Endodermal cell (in vitro differentiated cells): ENCODE results near the gene SOX11. TPM values are rescaled to one million over a fixed set of nuclear protein-coding genes. Genes with fewer than 3 reads are reported as not detected.
A peak's percentile ranks its signal among the peaks of the same experiment; 100 is the strongest.

Source experiments
- DNase-seq: peaks from one replicate; pipeline ENCODE4 v3.0.0-alpha.2; 2017
- H3K27ac ChIP-seq: 2 replicates; pipeline ENCODE4 v1.5.1; 2013; ENCODE audit warnings: mild to moderate bottlenecking, low read depth, low read length, moderate library complexity
- H3K27me3 ChIP-seq: 2 replicates; pipeline ENCODE4 v1.6.1; 2013; ENCODE audit warnings: mild to moderate bottlenecking, low read length, moderate library complexity; ENCODE audit not compliant: insufficient read depth, control insufficient read depth, poor library complexity, severe bottlenecking
- H3K36me3 ChIP-seq: 2 replicates; pipeline ENCODE4 v1.7.0; 2013; ENCODE audit warnings: mild to moderate bottlenecking, low read length, moderate library complexity; ENCODE audit not compliant: control insufficient read depth, insufficient read depth
- H3K4me1 ChIP-seq: one replicate; pipeline ENCODE4 v1.7.0; 2013; ENCODE audit warnings: low read length; ENCODE audit not compliant: control insufficient read depth, insufficient read depth
- H3K4me3 ChIP-seq: 2 replicates; pipeline ENCODE4 v1.5.1; 2013; ENCODE audit warnings: mild to moderate bottlenecking, low read length, moderate library complexity
- H3K9ac ChIP-seq: 2 replicates; pipeline ENCODE4 v1.6.1; 2013; ENCODE audit warnings: mild to moderate bottlenecking, low read length, moderate library complexity; ENCODE audit not compliant: poor library complexity, severe bottlenecking; ENCODE audit errors: extremely low read depth
- H3K9me3 ChIP-seq: 2 replicates; pipeline ENCODE4 v1.6.1; 2013; ENCODE audit warnings: mild to moderate bottlenecking, low read length, moderate library complexity; ENCODE audit not compliant: control insufficient read depth
- H3K27ac Mint-ChIP-seq: 2 replicates; pipeline ENCODE4 v1.8.0; 2020; ENCODE audit warnings: mixed read lengths
- H3K27me3 Mint-ChIP-seq: 2 replicates; pipeline ENCODE4 v1.8.0; 2021; ENCODE audit warnings: mild to moderate bottlenecking, mixed read lengths; ENCODE audit not compliant: insufficient read depth
- H3K36me3 Mint-ChIP-seq: 2 replicates; pipeline ENCODE4 v1.8.0; 2020; ENCODE audit warnings: low read depth, mixed read lengths
- H3K4me1 Mint-ChIP-seq: 2 replicates; pipeline ENCODE4 v1.8.0; 2020; ENCODE audit warnings: mixed read lengths
- H3K4me3 Mint-ChIP-seq: 2 replicates; pipeline ENCODE4 v1.8.0; 2020; ENCODE audit warnings: mild to moderate bottlenecking, moderate library complexity, mixed read lengths
- H3K9me3 Mint-ChIP-seq: 2 replicates; pipeline ENCODE4 v1.8.0; 2020; ENCODE audit warnings: mild to moderate bottlenecking, mixed read lengths
- CTCF ChIP-seq: fragments of 200-600 bp; sonication (generic); conservative IDR thresholded peaks from 2 replicates; pipeline ENCODE4 v1.5.0; 2021; ENCODE audit warnings: antibody characterized with exemption, mild to moderate bottlenecking
- WGBS, 2 experiments: methylation state at CpG; one replicate each; pipeline versions ENCODE4 v1.1.5 to v1.1.7; 2013; ENCODE audit warnings: missing lambda C conversion rate in 2 of 2, mixed read lengths in 1 of 2; ENCODE audit not compliant: insufficient coverage in 1 of 2, insufficient read length in 1 of 2; 5-methylcytosine and 5-hydroxymethylcytosine counted together
- total RNA-seq, 2 donors: library from RNA; stranded (reverse); fragmentation: NEBNext Ultra II Directional in 1 of 2; extraction: Animal tissue kit (Norgen Biotek cat#: 25700) in 1 of 2; gene quantifications; 2 replicates in 1 of 2; 3 replicates in 1 of 2; pipeline ENCODE4 v1.2.1, GENCODE V29; 2021

Gene SOX11
- total RNA-seq, 2 donors from 2014 or later: 35.9 to 48.9 TPM

GRCh38 chr2:5730386-5730785, 38.2 kb downstream of the SOX11 start:
- no peak for DNase-seq

GRCh38 chr2:5734859-5735520, 42.8 kb downstream of the SOX11 start:
- Mint-ChIP-seq H3K9me3 (no peaks in the 10 kb centered on the region), H3K4me1 (peaks cover 32% of the 10 kb centered on the region), H3K36me3 (no peaks in the 10 kb centered on the region), H3K27ac (no peak overlapping the region), H3K4me3 (no peak overlapping the region), H3K27me3 (peaks cover 7% of the 10 kb centered on the region)
- H3K27ac ChIP-seq: no peak overlapping the region
- whole genome bisulfite sequencing, 2 experiments: 92% methylated on average over 13 to 15 of the region's 15 CpGs
- H3K9me3 ChIP-seq: no peaks in the 10 kb centered on the region
- no peak for DNase-seq
- TF ChIP-seq CTCF: no peak
- no peak overlapping the region for H3K4me3 ChIP-seq
- H3K9ac ChIP-seq: no peak overlapping the region
- peaks cover 18% of the 10 kb centered on the region for H3K4me1 ChIP-seq
- no peaks in the 10 kb centered on the region for H3K36me3 ChIP-seq
- H3K27me3 ChIP-seq: no peaks in the 10 kb centered on the region

More at GRCh38 chr2:5730386-5730785, 38.2 kb downstream of the SOX11 start:
- H3K4me3 Mint-ChIP-seq: no peak overlapping the region
- Histone ChIP-seq H3K4me1 (peaks cover 20% of the 10 kb centered on the region), H3K9me3 (no peaks in the 10 kb centered on the region), H3K4me3 (no peak overlapping the region), H3K36me3 (no peaks in the 10 kb centered on the region), H3K9ac (no peak overlapping the region), H3K27me3 (peaks cover 8% of the 10 kb centered on the region), H3K27ac (no peak overlapping the region)
- whole genome bisulfite sequencing, 2 experiments: 73 to 90% methylated on average over 2 of the region's 2 CpGs
- TF ChIP-seq CTCF: no peak
- no peak overlapping the region for H3K27ac Mint-ChIP-seq
- no peaks in the 10 kb centered on the region for H3K36me3 Mint-ChIP-seq
- peaks cover 36% of the 10 kb centered on the region for H3K4me1 Mint-ChIP-seq
- H3K27me3 Mint-ChIP-seq: peaks cover 20% of the 10 kb centered on the region
- H3K9me3 Mint-ChIP-seq: no peaks in the 10 kb centered on the region

GRCh38 chr2:5735521-5735861, 43.3 kb downstream of the SOX11 start:
- H3K27me3 ChIP-seq: no peaks in the 10 kb centered on the region
- peak; percentile 35 for TF ChIP-seq CTCF
- Mint-ChIP-seq H3K36me3 (no peaks in the 10 kb centered on the region), H3K4me1 (peaks cover 28% of the 10 kb centered on the region), H3K9me3 (no peaks in the 10 kb centered on the region), H3K27ac (peak overlapping the region; percentile 59), H3K4me3 (no peak overlapping the region), H3K27me3 (peaks cover 7% of the 10 kb centered on the region)
- H3K9me3 ChIP-seq: no peaks in the 10 kb centered on the region
- peaks cover 15% of the 10 kb centered on the region for H3K4me1 ChIP-seq
- H3K36me3 ChIP-seq: no peaks in the 10 kb centered on the region
- no peak overlapping the region for H3K4me3 ChIP-seq
- H3K27ac ChIP-seq: no peak overlapping the region
- no peak for DNase-seq
- no peak overlapping the region for H3K9ac ChIP-seq
- WGBS, 2 experiments: 70 to 89% methylated on average over 2 to 6 of the region's 6 CpGs
